ENCODE data around the gene S100A5. TPM values are rescaled to one million over a fixed set of nuclear protein-coding genes. Genes with fewer than 3 reads are reported as not detected.
"Not testable (repeated sequence)": the region's sequence is repeated elsewhere in the genome, so short reads cannot be mapped to it uniquely, and the experiment has no call there.

S100A5 gene, protein sequence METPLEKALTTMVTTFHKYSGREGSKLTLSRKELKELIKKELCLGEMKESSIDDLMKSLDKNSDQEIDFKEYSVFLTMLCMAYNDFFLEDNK
- not detected for total RNA-seq
- long read RNA-seq: 0 reads

DNA sequence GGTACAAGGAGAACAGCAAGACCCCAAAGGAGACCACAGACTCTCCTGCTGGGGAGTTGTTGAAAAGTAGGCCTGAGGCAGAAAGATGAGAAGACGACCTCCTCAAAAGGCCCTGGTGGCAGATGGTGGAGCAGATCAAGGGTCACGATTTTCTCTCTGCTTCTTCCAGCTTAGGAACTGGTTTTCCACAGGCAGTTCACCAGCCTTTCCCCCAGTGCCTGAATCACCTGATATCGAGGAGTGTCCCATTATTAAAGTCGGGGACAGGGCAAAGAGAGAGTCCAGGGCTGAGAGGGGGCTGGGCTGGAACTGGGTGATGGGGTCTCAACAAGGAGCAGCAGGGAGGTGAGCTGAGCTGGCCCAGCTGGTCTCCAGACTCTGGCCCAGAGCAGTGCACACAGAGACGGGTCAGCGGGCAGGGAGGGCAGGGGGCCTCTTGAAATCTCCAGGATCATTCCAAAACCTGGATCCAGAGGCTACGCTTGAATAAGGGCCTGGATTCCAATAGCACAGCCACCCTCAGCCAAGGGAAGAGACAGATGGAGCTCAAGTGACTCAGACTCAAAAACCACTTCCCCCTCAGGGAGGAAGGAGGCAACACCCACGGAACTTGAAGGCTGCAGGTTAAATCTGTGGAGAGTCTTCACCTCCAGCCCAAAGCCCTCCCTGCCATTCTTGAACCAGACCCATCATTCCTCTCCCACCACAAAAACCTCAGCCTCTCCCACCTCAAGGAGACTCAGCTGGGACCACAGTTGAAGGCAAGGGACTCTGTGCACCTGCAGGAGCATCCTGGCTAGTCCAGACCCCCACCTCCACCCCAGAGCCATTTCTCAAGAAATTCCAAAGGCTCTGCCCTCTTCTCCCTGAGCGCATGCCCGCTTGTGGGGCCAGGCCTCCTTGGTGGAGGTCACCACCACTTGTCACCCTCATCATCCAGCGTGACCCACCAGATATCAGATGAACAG lies at the start of gene S100A5:
S100A5 (minus strand) TSS at position 541 of the 968 bp plus-strand sequence. CDS start 743 bp downstream, outside the sequence.
- DNase-seq: no peak
- no peak for ATAC-seq (ENCODE audit: poor library complexity)
- intact Hi-C loops (cut with DNase I): no loop called here

DNA sequence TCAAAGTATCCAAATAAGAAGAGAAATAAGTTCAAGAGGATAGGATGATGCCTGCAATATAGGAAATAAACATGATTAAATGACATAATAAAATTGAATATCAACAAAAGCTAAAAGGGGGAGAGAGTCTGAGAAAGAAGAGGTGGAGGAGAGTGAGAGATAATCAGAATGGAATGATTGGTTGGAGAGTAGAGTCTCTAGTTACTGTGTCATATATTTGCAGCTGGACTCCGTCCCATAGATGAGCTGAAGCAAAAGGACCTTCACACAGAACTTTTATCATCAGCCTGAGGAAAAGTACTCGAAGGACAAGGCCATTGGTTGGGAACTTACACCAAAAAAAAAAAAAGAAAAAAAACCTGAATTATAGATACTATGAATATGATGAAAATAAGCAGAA lies 47.7 kb upstream of the S100A5 start:
- intact Hi-C loops (cut with DNase I): no loop called here
- ATAC-seq (ENCODE audit: poor library complexity) (no peak), DNase-seq (no peak)

- intact Hi-C loops (cut with DNase I): not testable (repeated sequence)
Observed at GRCh38 chr1:153588033-153588432, 47.3 kb upstream of the S100A5 start.

DNA sequence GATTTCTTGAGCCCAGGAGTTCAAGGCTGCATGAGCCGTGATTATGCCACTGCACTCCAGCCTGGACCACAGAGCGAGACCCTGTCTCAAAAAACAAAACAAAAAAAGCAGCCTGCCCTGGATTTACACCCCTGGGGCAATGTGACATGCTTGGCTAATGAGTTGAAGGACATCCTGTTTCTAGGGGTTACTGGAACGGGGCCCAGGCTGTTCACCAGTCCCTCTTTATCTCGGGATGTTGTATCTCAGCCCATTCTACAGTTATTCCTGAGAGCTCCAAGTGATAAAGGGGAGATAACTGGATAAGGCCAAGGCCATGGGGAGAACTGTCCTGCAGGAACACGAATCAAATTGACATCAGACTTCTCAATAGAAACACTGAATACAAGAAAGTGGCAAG lies 46.6 kb upstream of the S100A5 start:
- DNase-seq (no peak), ATAC-seq (ENCODE audit: poor library complexity) (peak; percentile 74)
- intact Hi-C loops (cut with DNase I): no loop called here

More at GRCh38 chr1:153588033-153588432, 47.3 kb upstream of the S100A5 start:
- DNase-seq; ATAC-seq (ENCODE audit: poor library complexity): not testable (repeated sequence)

DNA sequence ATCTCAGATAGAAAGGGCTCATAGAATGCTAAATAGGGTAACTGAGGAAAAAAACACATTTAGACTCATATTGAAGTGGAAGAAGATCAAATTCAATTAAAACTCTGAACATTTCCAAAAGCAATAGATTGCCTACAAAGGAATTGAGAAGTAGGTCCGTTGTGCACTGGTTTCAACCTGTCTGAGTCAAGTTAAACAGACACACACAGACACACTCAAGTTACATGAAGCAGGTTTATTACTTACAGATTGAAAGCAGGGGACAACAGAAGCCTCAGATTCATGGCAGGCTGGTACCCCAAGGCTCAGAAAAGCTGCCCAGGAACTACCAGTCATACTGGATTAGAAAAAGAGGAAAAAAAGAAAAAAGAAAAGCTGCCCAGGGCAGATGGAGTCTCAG lies 45.6 kb upstream of the S100A5 start:
- ATAC-seq (ENCODE audit: poor library complexity): no peak
- intact Hi-C loops (cut with DNase I): no loop called here
- no peak for DNase-seq

DNA sequence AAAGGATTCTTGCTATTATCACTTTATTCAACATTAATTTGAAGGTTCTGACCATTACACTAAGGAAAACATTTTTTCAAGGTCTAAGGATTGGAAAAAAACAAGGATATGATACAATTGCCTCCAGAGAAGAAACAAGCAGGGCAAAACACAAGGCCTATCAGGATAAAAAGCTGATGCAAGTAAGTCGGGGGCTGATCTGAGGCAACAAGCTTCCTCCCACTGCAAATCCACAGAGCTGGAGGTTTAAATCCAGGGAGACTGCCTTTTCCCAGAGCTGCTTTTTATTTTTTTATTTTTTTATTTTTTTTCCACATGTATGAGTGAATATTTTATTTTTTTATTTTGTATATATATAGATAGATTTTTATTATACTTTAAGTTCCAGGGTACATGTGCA lies 44.3 kb upstream of the S100A5 start:
- intact Hi-C loops (cut with DNase I): no loop called here
- DNase-seq (no peak), ATAC-seq (ENCODE audit: poor library complexity) (no peak)

DNA sequence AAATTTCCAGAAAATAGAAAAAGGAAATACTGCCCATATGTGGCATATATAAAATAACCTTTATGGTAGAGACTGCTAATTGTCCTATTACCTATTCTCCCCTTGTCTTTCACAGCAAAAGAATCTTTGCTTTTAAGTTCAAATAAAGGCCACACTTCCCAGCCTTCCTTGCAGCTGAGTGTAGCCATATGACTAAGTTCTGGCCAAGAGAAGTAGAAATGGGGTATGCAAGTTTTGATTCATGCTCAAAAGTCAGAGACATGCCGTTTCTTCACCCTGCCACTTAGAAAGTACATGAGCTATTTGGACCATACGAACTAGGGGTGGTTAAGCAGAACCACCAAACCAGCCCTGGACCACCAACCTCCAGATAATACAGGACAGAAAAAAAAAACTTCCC lies 43.2 kb upstream of the S100A5 start:
- DNase-seq (no peak), ATAC-seq (ENCODE audit: poor library complexity) (no peak)
- intact Hi-C loops (cut with DNase I): no loop called here

DNA sequence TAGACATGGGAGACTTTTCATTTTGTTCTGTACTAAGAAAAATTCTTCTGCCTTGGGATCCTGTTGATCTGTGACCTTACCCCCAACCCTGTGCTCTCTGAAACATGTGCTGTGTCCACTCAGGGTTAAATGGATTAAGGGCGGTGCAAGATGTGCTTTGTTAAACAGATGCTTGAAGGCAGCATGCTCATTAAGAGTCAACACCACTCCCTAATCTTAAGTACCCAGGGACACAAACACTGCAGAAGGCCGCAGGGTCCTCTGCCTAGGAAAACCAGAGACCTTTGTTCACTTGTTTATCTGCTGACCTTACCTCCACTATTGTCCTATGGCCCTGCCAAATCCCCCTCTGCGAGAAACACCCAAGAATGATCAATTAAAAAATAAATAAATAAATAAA lies 42.8 kb upstream of the S100A5 start:
- intact Hi-C loops (cut with DNase I); DNase-seq; ATAC-seq (ENCODE audit: poor library complexity): not testable (repeated sequence)

GRCh38 chr1:153582836-153583235 lies 42.1 kb upstream of the S100A5 start:
- ATAC-seq (ENCODE audit: poor library complexity); DNase-seq; intact Hi-C loops (cut with DNase I): not testable (repeated sequence)

- DNase-seq: no peak
- intact Hi-C loops (cut with DNase I): loop anchor here (10.0 kb wide), 1 partner anchor 86 kb away; no protein-coding TSS in a partner anchor
- ATAC-seq (ENCODE audit: poor library complexity): no peak
Observed at GRCh38 chr1:153578936-153579335, 38.2 kb upstream of the S100A5 start.

DNA sequence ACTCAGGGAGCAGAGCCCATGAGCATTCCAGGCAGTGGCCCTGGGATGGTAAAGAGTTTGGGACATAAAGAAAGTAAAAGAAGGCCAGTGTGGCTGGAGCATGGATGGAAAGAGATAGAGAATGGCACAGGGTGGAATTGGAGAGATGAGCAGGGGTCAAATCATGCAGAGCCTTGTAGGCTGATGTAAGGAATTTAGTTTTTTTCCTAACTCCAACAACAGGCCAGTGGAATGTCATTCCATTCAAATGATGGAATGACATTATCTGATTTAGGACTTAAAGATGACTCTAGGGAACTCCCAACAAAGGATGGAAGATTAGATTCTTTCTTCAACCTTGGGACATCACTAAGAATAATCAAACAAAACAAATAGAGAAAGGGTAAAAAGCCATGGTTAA lies 37.8 kb upstream of the S100A5 start:
- intact Hi-C loops (cut with DNase I): loop anchor here (10.0 kb wide), 1 partner anchor 86 kb away; no protein-coding TSS in a partner anchor
- DNase-seq: no peak
- ATAC-seq (ENCODE audit: poor library complexity): no peak

DNA sequence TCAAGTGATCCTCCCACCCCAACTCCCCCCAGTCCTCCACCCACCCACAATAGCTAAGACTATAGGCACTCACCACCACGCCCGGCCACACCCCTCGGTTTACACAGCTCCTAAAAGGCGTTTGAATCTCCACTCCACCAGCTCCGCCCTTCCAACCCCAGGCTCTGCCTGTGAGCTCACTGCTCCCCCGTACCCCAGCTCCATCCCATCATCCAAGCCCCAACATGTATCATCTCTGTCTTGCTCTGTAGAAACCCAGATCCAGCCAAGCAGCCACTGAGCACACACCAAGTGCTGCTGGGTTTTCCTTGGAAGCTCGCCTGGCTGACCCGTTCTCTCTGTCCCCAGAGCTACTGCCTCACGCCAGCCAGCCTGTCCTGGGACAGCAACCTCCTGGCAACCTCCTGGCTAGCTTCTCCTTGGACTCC lies 36.9 kb upstream of the S100A5 start:
- ATAC-seq (ENCODE audit: poor library complexity) (peak; percentile 65), DNase-seq (peak; percentile 59)
- intact Hi-C loops (cut with DNase I): loop anchor here (10.0 kb wide), 1 partner anchor 87 kb away; no protein-coding TSS in a partner anchor

DNA sequence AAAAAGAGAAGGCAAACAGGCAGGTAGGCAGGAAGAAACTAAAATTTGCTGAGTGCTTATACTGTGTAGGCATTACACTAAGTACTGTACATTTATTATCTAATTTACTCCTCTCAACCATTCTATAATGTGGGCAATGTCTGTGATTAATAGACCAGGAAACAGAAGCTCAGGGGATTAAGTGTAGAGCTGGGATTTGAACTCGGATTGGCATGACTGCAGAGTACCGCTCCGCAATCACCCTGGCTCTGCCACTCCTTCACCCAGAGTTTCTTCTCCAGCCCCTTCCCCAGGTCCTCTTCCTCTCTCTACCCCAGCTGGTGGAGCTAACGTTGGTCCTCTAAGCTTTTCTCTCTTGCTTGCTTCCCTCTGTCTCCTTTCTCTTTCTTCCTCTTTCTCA lies 36.4 kb upstream of the S100A5 start:
- DNase-seq: no peak
- intact Hi-C loops (cut with DNase I): loop anchor here (10.0 kb wide), 1 partner anchor 88 kb away; no protein-coding TSS in a partner anchor
- ATAC-seq (ENCODE audit: poor library complexity): no peak

- DNase-seq; ATAC-seq (ENCODE audit: poor library complexity): not testable (repeated sequence)
- intact Hi-C loops (cut with DNase I): loop anchor here (10.0 kb wide), 1 partner anchor 89 kb away; no protein-coding TSS in a partner anchor
Observed at GRCh38 chr1:153575497-153575896, 34.8 kb upstream of the S100A5 start.

GRCh38 chr1:153575081-153575491 lies 34.4 kb upstream of the S100A5 start:
- ATAC-seq (ENCODE audit: poor library complexity); DNase-seq: not testable (repeated sequence)
- intact Hi-C loops (cut with DNase I): loop anchor here (10.0 kb wide), 1 partner anchor 90 kb away; no protein-coding TSS in a partner anchor

GRCh38 chr1:153573351-153573750 lies 32.6 kb upstream of the S100A5 start:
- intact Hi-C loops (cut with DNase I): loop anchor here (10.0 kb wide), 1 partner anchor 91 kb away; no protein-coding TSS in a partner anchor
- no peak for ATAC-seq (ENCODE audit: poor library complexity)

GRCh38 chr1:153572569-153573015 lies 31.9 kb upstream of the S100A5 start:
- intact Hi-C loops (cut with DNase I): loop anchor here (10.0 kb wide), 1 partner anchor 92 kb away; no protein-coding TSS in a partner anchor
- ATAC-seq (ENCODE audit: poor library complexity): peak; percentile 89
- peak; percentile 88 for DNase-seq

More at GRCh38 chr1:153573351-153573750, 32.6 kb upstream of the S100A5 start:
- no peak for DNase-seq

- intact Hi-C loops (cut with DNase I): loop anchor here (10.0 kb wide), 1 partner anchor 93 kb away; no protein-coding TSS in a partner anchor
- DNase-seq (no peak), ATAC-seq (ENCODE audit: poor library complexity) (no peak)
Observed at GRCh38 chr1:153571706-153572105, 31.0 kb upstream of the S100A5 start.

DNA sequence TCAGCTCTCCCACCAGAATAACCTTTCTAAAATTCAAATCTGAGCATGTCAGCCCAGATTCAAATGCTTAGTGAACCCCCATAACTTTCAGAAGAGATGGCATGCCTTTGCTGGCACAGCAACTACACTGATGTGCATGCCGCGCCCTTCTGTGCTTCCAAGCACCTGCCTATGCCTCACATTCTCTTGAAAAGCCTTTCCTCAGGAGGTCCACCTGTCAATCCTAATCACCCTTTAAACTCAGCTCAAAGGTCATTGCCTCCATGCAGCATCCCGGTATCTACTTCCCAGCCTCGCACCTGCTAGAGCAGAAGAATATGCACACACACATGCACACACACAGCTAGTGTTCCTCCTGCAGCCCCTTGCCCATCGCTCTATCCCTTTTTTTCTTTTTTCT lies 30.1 kb upstream of the S100A5 start:
- intact Hi-C loops (cut with DNase I): loop anchor here (10.0 kb wide), 1 partner anchor 94 kb away; no protein-coding TSS in a partner anchor
- no peak for ATAC-seq (ENCODE audit: poor library complexity)
- DNase-seq: no peak

All from Right ventricle myocardium superior (tissue), 1 donor.